ENCODE data around the gene RPP38. TPM values are rescaled to one million over a fixed set of nuclear protein-coding genes. Genes with fewer than 3 reads are reported as not detected.

The RPP38 gene, protein sequence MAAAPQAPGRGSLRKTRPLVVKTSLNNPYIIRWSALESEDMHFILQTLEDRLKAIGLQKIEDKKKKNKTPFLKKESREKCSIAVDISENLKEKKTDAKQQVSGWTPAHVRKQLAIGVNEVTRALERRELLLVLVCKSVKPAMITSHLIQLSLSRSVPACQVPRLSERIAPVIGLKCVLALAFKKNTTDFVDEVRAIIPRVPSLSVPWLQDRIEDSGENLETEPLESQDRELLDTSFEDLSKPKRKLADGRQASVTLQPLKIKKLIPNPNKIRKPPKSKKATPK
- total RNA-seq, result 10 to 100 TPM in 1 of 2 donors, 1 to 10 TPM in 1; 9.3 to 18.3 TPM

DNA sequence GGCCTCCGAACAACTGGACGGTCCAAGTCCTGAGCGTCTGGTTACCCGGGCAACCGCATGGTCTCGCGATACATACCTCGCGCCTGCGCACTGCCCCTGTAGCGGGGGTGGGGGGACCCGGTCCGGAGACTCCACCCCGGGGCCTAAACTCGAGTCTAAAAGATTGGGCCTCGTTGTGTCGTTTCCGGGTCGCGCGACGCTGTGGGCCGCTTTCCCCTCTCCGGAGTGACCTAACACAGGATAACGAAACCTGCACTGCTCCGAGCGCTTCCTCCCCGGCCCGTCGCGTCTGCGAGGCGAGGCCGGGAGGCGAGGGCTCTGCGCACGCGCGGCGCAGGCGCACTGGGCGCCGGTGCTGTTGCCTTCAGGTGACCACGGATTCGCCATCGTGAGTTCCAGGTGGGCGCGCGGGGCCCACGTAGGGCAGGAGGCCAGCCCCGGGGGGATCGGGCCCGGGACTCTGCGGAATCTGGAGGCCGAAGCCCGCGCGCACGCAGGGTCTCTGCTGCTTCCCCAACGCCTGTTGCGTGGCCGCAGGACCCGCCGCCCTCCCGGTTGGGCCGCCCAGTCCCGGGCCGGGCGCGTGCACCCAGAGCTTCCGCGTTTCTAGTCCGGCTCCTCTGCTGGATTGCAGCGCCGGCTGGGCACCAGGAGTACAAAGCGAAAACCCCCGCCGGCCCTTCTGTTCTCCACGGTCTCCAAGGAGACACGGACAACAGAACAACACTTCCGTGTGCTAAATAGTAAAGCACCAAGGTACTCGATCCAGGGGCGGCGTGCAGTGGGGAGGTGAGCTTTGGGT lies at the start of gene RPP38:
Gene RPP38 (plus strand): TSS at position 345 of the 802 bp plus-strand sequence. CDS start 5,960 bp downstream, outside the sequence.
- H3K4me1 Mint-ChIP-seq, result peaks cover 20% of the 10 kb centered on the region
- peak within 1 kb of the TSS; percentile 100 for H3K27ac Mint-ChIP-seq
- H3K27me3 Mint-ChIP-seq, result no peaks in the 10 kb centered on the region
- H3K9me3 Mint-ChIP-seq, result no peaks in the 10 kb centered on the region
- peak; percentile 85 for ATAC-seq (replicated peaks)
- H3K4me3 Mint-ChIP-seq, result peak within 1 kb of the TSS; percentile 99
- peaks cover 50% of the 10 kb centered on the region for H3K36me3 Mint-ChIP-seq (ENCODE audit: low read depth)

DNA sequence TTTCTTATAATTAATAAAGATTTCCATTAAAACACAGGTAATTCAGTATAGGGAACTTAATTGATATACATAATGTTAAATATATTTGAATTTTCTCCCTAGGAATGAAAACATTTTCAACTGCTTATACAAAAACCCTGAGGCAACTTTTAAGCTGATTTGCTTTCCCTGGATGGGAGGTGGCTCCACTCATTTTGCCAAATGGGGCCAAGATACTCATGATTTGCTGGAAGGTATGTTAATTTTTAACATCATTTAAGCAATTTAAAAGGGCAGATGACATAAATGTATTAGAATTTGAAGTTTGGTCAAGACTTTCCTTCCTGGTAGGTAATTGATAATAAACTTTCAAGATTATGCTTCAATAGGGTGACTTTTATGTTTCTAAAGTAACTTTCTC lies 47.6 kb upstream of the RPP38 start:
- no peak overlapping the region for H3K27ac Mint-ChIP-seq
- H3K4me1 Mint-ChIP-seq, result no peaks in the 10 kb centered on the region
- no peaks in the 10 kb centered on the region for H3K27me3 Mint-ChIP-seq
- no peak overlapping the region for H3K4me3 Mint-ChIP-seq
- H3K36me3 Mint-ChIP-seq (ENCODE audit: low read depth), result no peaks in the 10 kb centered on the region
- ATAC-seq (replicated peaks), result no peak
- H3K9me3 Mint-ChIP-seq, result no peaks in the 10 kb centered on the region

DNA sequence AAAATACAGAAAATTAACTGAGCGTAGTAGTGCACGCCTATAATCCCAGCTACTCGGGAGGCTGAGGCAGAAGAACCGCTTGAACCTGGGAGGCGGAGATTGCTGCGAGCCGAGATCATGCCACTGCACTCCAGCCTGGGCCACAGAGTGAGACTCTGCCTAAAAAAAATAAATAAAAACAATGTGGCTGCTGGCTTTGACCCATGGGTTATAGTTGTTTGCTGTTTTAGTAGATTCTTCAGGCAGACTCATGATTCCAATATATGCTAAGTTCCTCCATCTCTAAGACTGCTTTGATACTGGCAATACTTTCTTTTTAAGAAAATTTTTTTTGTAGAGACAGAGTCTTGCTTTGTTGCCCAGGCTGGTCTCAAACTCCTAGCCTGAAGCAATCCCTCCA lies 45.0 kb upstream of the RPP38 start:
- H3K27me3 Mint-ChIP-seq, result no peaks in the 10 kb centered on the region
- H3K4me1 Mint-ChIP-seq, result no peaks in the 10 kb centered on the region
- no peak overlapping the region for H3K4me3 Mint-ChIP-seq
- ATAC-seq (replicated peaks), result no peak
- H3K9me3 Mint-ChIP-seq, result no peaks in the 10 kb centered on the region
- H3K36me3 Mint-ChIP-seq (ENCODE audit: low read depth), result no peaks in the 10 kb centered on the region
- no peak overlapping the region for H3K27ac Mint-ChIP-seq

GRCh38 chr10:15053061-15053460 lies 44.1 kb upstream of the RPP38 start:
- no peak for ATAC-seq (replicated peaks)
- H3K36me3 Mint-ChIP-seq (ENCODE audit: low read depth), result no peaks in the 10 kb centered on the region

DNA sequence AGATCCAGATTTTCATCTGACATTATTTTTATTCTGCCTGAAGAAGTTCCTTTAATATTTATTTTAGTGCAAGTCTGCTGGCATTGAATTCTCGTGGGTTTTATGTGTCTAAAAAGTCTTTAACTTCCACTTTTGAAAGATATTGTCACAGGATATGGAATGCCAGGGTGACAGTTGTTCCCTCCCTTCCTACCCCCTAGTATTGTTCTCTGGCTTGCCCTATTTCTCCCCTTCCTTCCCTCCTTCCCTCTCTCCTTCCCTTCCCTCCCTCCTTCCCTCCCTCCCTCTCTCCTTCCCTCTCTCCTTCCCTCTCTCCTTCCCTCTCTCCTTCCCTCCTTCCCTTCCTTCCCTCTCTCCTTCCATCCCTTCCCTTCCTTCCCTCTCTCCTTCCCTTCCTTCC lies 38.5 kb upstream of the RPP38 start:
- Mint-ChIP-seq H3K4me3 (no peak overlapping the region), H3K27me3 (peaks cover 7% of the 10 kb centered on the region), H3K9me3 (peaks cover 5% of the 10 kb centered on the region), H3K4me1 (no peaks in the 10 kb centered on the region), H3K27ac (no peak overlapping the region), H3K36me3 (ENCODE audit: low read depth) (no peaks in the 10 kb centered on the region)
- ATAC-seq (replicated peaks), result no peak

More at GRCh38 chr10:15053061-15053460, 44.1 kb upstream of the RPP38 start:
- no peaks in the 10 kb centered on the region for H3K4me1 Mint-ChIP-seq
- H3K27me3 Mint-ChIP-seq, result no peaks in the 10 kb centered on the region
- H3K27ac Mint-ChIP-seq, result no peak overlapping the region
- no peak overlapping the region for H3K4me3 Mint-ChIP-seq
- H3K9me3 Mint-ChIP-seq, result no peaks in the 10 kb centered on the region

DNA sequence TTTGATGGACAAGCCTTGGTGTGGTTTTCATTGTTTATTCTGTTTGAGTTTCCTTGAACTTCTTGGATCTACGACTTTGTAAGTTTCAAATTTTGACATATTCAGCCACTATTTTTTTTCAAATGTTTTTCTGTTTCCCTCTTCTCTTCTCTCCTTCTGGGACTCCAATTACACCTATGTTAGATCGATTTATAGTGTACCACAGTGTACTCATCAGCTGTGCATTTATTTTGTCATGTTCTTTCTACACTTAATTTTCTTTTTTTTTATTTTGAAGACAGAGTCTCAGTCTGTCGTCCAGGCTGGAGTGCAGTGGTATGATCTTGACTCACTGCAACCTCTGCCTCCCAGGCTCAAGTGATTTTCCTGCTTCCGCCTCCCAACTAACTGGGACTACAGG lies 37.2 kb upstream of the RPP38 start:
- no peak overlapping the region for H3K4me3 Mint-ChIP-seq
- no peak overlapping the region for H3K27ac Mint-ChIP-seq
- peaks cover 5% of the 10 kb centered on the region for H3K9me3 Mint-ChIP-seq
- H3K27me3 Mint-ChIP-seq, result peaks cover 7% of the 10 kb centered on the region
- no peaks in the 10 kb centered on the region for H3K4me1 Mint-ChIP-seq
- no peaks in the 10 kb centered on the region for H3K36me3 Mint-ChIP-seq (ENCODE audit: low read depth)
- no peak for ATAC-seq (replicated peaks)

GRCh38 chr10:15060638-15061037 lies 36.5 kb upstream of the RPP38 start:
- Mint-ChIP-seq H3K27ac (no peak overlapping the region), H3K9me3 (peaks cover 5% of the 10 kb centered on the region), H3K4me1 (no peaks in the 10 kb centered on the region), H3K4me3 (no peak overlapping the region), H3K36me3 (ENCODE audit: low read depth) (no peaks in the 10 kb centered on the region), H3K27me3 (peaks cover 12% of the 10 kb centered on the region)
- ATAC-seq (replicated peaks), result no peak

GRCh38 chr10:15067154-15067553 lies 30.0 kb upstream of the RPP38 start:
- Mint-ChIP-seq H3K4me1 (no peaks in the 10 kb centered on the region), H3K27me3 (peaks cover 10% of the 10 kb centered on the region), H3K36me3 (ENCODE audit: low read depth) (no peaks in the 10 kb centered on the region), H3K9me3 (no peaks in the 10 kb centered on the region), H3K4me3 (no peak overlapping the region), H3K27ac (no peak overlapping the region)
- no peak for ATAC-seq (replicated peaks)

- peaks cover 10% of the 10 kb centered on the region for H3K27me3 Mint-ChIP-seq
- no peak for ATAC-seq (replicated peaks)
- H3K36me3 Mint-ChIP-seq (ENCODE audit: low read depth), result no peaks in the 10 kb centered on the region
- H3K4me3 Mint-ChIP-seq, result no peak overlapping the region
- H3K27ac Mint-ChIP-seq, result no peak overlapping the region
- no peaks in the 10 kb centered on the region for H3K4me1 Mint-ChIP-seq
- H3K9me3 Mint-ChIP-seq, result no peaks in the 10 kb centered on the region
Observed at GRCh38 chr10:15068802-15069201, 28.4 kb upstream of the RPP38 start.

DNA sequence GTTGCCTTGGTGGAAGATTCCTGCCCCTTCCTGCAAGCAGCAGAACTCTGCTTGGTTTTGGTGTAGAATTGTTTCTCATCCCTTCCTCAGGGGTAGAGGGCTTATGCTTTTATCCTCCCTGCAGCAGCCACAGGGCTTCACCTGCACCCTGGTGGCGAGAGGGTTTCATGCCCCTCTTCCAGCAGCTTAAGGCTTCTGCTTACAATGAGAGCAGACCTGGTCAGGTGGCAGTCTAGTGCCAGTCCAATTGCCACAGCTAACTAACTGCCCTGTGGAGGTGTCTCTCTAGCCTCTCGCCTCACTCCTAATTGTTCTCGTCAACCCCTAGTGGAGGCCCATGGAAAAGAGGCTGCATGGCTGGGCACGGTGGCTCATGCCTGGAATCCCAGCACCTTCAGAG lies 27.9 kb upstream of the RPP38 start:
- ATAC-seq (replicated peaks), result no peak
- H3K4me3 Mint-ChIP-seq, result no peak overlapping the region
- H3K9me3 Mint-ChIP-seq, result no peaks in the 10 kb centered on the region
- no peaks in the 10 kb centered on the region for H3K36me3 Mint-ChIP-seq (ENCODE audit: low read depth)
- no peak overlapping the region for H3K27ac Mint-ChIP-seq
- H3K4me1 Mint-ChIP-seq, result no peaks in the 10 kb centered on the region
- H3K27me3 Mint-ChIP-seq, result peaks cover 13% of the 10 kb centered on the region

DNA sequence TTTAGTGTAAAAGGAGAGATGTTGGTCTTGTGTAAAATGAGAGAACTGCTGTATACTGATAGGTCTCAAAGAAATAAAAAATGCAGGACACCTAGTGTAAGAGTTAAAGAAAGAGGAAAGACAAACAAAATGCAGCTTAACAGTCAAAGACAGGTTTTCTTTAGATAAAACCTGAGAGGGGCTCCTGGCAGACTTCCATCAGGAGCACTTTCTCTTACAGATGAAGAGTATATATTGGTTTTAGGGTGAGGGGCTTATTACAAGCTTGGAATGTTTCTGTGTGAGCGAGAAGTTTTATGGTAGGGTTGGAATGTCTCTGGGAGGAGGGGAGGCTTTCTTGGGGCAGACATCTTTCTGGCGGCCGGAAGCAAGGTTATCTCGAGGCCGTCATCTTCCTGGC lies 24.8 kb upstream of the RPP38 start:
- Mint-ChIP-seq H3K27me3 (peaks cover 9% of the 10 kb centered on the region), H3K4me3 (no peak overlapping the region), H3K36me3 (ENCODE audit: low read depth) (no peaks in the 10 kb centered on the region), H3K9me3 (no peaks in the 10 kb centered on the region), H3K4me1 (no peaks in the 10 kb centered on the region), H3K27ac (no peak overlapping the region)
- ATAC-seq (replicated peaks), result no peak

GRCh38 chr10:15075421-15075820 lies 21.7 kb upstream of the RPP38 start:
- ATAC-seq (replicated peaks), result no peak
- no peaks in the 10 kb centered on the region for H3K36me3 Mint-ChIP-seq (ENCODE audit: low read depth)
- no peak overlapping the region for H3K27ac Mint-ChIP-seq
- H3K27me3 Mint-ChIP-seq, result peaks cover 4% of the 10 kb centered on the region
- no peaks in the 10 kb centered on the region for H3K4me1 Mint-ChIP-seq
- H3K4me3 Mint-ChIP-seq, result no peak overlapping the region
- H3K9me3 Mint-ChIP-seq, result no peaks in the 10 kb centered on the region

DNA sequence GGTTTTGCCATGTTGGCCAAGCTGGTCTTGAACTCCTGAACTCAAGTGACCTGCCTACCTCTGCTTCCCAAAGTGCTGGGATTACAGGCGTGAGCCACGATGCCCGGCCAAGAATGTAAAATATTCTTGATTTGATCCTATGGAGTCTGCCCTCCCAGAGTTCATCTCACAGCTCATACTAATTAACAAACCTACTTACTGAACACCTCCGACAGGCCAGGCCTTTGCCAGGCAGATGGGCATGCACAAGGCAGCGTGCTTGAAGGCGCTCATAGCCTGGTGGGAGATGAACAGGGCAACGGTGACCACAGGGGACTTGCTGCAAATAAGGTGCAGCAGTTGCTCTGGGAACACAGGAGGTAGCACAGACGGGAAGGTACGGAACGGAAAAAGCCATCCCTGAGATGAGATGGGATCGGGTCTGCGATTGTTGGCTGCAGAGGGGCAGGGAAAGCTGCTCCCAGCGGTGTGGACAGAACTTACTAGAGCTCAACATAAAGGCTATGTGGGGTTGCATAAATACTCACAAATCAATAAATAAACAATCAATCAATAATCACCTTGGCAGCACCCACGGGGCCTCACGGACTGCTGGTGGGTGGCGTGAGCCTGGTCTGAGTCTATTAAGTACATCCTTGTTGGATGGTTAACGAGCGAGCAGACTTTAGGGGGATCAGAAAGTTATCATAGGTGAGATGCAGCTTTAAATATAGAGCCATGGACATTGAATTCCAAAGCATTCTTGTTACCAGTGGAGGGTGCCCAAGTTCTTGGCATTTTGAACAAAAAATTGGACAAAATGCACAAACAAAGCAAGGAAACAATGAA lies 13.3 kb upstream of the RPP38 start:
- ATAC-seq (replicated peaks), result no peak
- Mint-ChIP-seq H3K9me3 (no peaks in the 10 kb centered on the region), H3K27ac (no peak overlapping the region), H3K27me3 (no peaks in the 10 kb centered on the region), H3K4me3 (peak overlapping the region; percentile 65), H3K36me3 (ENCODE audit: low read depth) (no peaks in the 10 kb centered on the region), H3K4me1 (no peaks in the 10 kb centered on the region)

- peak overlapping the region; percentile 65 for H3K4me3 Mint-ChIP-seq
- H3K9me3 Mint-ChIP-seq, result no peaks in the 10 kb centered on the region
- H3K4me1 Mint-ChIP-seq, result no peaks in the 10 kb centered on the region
- no peak overlapping the region for H3K27ac Mint-ChIP-seq
- H3K36me3 Mint-ChIP-seq (ENCODE audit: low read depth), result no peaks in the 10 kb centered on the region
- H3K27me3 Mint-ChIP-seq, result no peaks in the 10 kb centered on the region
- ATAC-seq (replicated peaks), result peak; percentile 64
Observed at GRCh38 chr10:15084502-15084922, 12.6 kb upstream of the RPP38 start.

All from activated T-helper 17 cell treated with anti-CD3 and anti-CD28 coated beads, Interleukin-2, amount 50 U/mL, for 72 hours (primary cell).